Liver (tissue), 9 donors: Measurements from ENCODE around the gene ARHGAP21. TPM values are rescaled to one million over a fixed set of nuclear protein-coding genes. Genes with fewer than 3 reads are reported as not detected.

ENCODE experiments used
- DNase-seq: peaks from one replicate; pipeline ENCODE4 v3.0.0-alpha.2; 2017; ENCODE audit warnings: low spot score
- H3K27ac ChIP-seq, 2 donors: one replicate each; pipeline ENCODE4 v1.7.0; 2013; ENCODE audit warnings: inconsistent platforms in 2 of 2, low read length in 2 of 2, control low read depth in 1 of 2, low read depth in 1 of 2, mild to moderate bottlenecking in 1 of 2
- H3K27me3 ChIP-seq, 4 donors: one replicate each; pipeline versions ENCODE4 v1.6.1 to v1.7.0; 2013; ENCODE audit warnings: low read length in 3 of 4, inconsistent platforms in 1 of 4, mild to moderate bottlenecking in 1 of 4, moderate library complexity in 1 of 4; ENCODE audit not compliant: control insufficient read depth in 4 of 4, insufficient read depth in 4 of 4
- H3K36me3 ChIP-seq, 4 donors: one replicate each; pipeline versions ENCODE4 v1.6.1 to v1.7.0; 2013; ENCODE audit warnings: low read length in 3 of 4, mild to moderate bottlenecking in 3 of 4, low read depth in 1 of 4, moderate library complexity in 1 of 4; ENCODE audit not compliant: control insufficient read depth in 4 of 4, insufficient read depth in 3 of 4
- H3K4me1 ChIP-seq, 4 donors: one replicate each; pipeline versions ENCODE4 v1.6.1 to v1.7.0; 2013; ENCODE audit warnings: low read length in 3 of 4, mild to moderate bottlenecking in 3 of 4, moderate library complexity in 1 of 4; ENCODE audit not compliant: control insufficient read depth in 4 of 4, insufficient read depth in 4 of 4
- H3K4me3 ChIP-seq, 3 donors: one replicate each; pipeline versions ENCODE4 v1.6.1 to v1.7.0; 2013; ENCODE audit warnings: low read length in 3 of 3, control low read depth in 1 of 3, low read depth in 1 of 3, mild to moderate bottlenecking in 1 of 3
- H3K9ac ChIP-seq, 2 donors: one replicate each; pipeline ENCODE4 v1.7.0; 2013; ENCODE audit warnings: low read length in 2 of 2, mild to moderate bottlenecking in 2 of 2, moderate library complexity in 2 of 2, control low read depth in 1 of 2, low read depth in 1 of 2
- H3K9me3 ChIP-seq, 4 donors: one replicate each; pipeline versions ENCODE4 v1.6.1 to v1.7.0; 2013; ENCODE audit warnings: low read length in 3 of 4; ENCODE audit not compliant: control insufficient read depth in 4 of 4
- EGR1 ChIP-seq, 2 donors: IDR thresholded peaks; 2 replicates each; pipeline ENCODE4 v1.6.1; 2016 to 2018; ENCODE audit warnings: antibody characterized with exemption in 2 of 2, low read depth in 2 of 2
- FOXA1 ChIP-seq: IDR thresholded peaks from 2 replicates; pipeline ENCODE4 v1.6.1; 2016; ENCODE audit warnings: antibody characterized with exemption
- FOXA2 ChIP-seq: IDR thresholded peaks from 2 replicates; pipeline ENCODE4 v1.6.1; 2016; ENCODE audit warnings: antibody characterized with exemption
- GABPA ChIP-seq, 2 donors: IDR thresholded peaks in 1 of 2; conservative IDR thresholded peaks in 1 of 2; 2 replicates each; pipeline ENCODE4 v1.6.1; 2016; ENCODE audit warnings: antibody characterized with exemption in 2 of 2, mild to moderate bottlenecking in 1 of 2, moderate library complexity in 1 of 2
- HNF4A ChIP-seq, 2 donors: conservative IDR thresholded peaks; 2 replicates each; pipeline ENCODE4 v1.6.1; 2016; ENCODE audit warnings: antibody characterized with exemption in 2 of 2, mild to moderate bottlenecking in 2 of 2
- HNF4G ChIP-seq: IDR thresholded peaks from 2 replicates; pipeline ENCODE4 v1.6.1; 2016; ENCODE audit warnings: antibody characterized with exemption
- MAX ChIP-seq: IDR thresholded peaks from 2 replicates; pipeline ENCODE4 v1.6.1; 2016; ENCODE audit warnings: antibody characterized with exemption
- NR2F2 ChIP-seq: IDR thresholded peaks from 2 replicates; pipeline ENCODE4 v1.6.1; 2016; ENCODE audit warnings: antibody characterized with exemption
- RAD21 ChIP-seq, 2 donors: IDR thresholded peaks; 2 replicates each; pipeline ENCODE4 v1.6.1; 2016; ENCODE audit warnings: antibody characterized with exemption in 2 of 2, mild to moderate bottlenecking in 2 of 2
- REST ChIP-seq: IDR thresholded peaks from 2 replicates; pipeline ENCODE4 v1.6.1; 2016; ENCODE audit warnings: antibody characterized with exemption, mild to moderate bottlenecking
- RXRA ChIP-seq, 2 donors: IDR thresholded peaks; 2 replicates each; pipeline ENCODE4 v1.6.1; 2017 to 2018; ENCODE audit warnings: antibody characterized with exemption in 2 of 2, mild to moderate bottlenecking in 1 of 2
- SP1 ChIP-seq: IDR thresholded peaks from 2 replicates; pipeline ENCODE4 v1.6.1; 2018; ENCODE audit warnings: antibody characterized with exemption, mild to moderate bottlenecking
- TAF1 ChIP-seq: conservative IDR thresholded peaks from 2 replicates; pipeline ENCODE4 v1.6.1; 2016; ENCODE audit warnings: antibody characterized with exemption, mild to moderate bottlenecking
- WGBS: extraction: QIAGEN DNeasy Blood & Tissue Kit; methylation state at CpG from one replicate; pipeline ENCODE4 v1.1.7; 2013; 5-methylcytosine and 5-hydroxymethylcytosine counted together
- polyA plus RNA-seq, 2 donors: library from polyadenylated mRNA; stranded (reverse) in 1 of 2; unstranded in 1 of 2; fragments of 200-250 nt in 1 of 2; fragments of >200 nt in 1 of 2; fragmentation: Nextera tagmentation in 1 of 2; extraction: Ambion mirVana in 1 of 2; gene quantifications; one replicate each; pipeline versions ENCODE4 v1.2.1 to v1.2.3, GENCODE V29; 2013 to 2015
- total RNA-seq, 2 donors: library from RNA; depleted of rRNA; stranded (reverse); fragments of >200 nt; gene quantifications; one replicate each; pipeline ENCODE4 v1.2.3, GENCODE V29; 2014
- TF ChIP-seq, protein P1 (sequence below): fragments of 150-350 bp; IDR thresholded peaks from 2 replicates; pipeline ENCODE4 v1.5.1; 2017; ENCODE audit warnings: improper control_type of control experiment, low read depth, low read length; ENCODE audit not compliant: missing input control
- TF ChIP-seq, protein P2 (sequence below): IDR thresholded peaks from 2 replicates; pipeline ENCODE4 v1.6.1; 2016; ENCODE audit warnings: antibody characterized with exemption
- TF ChIP-seq, protein P3 (sequence below): IDR thresholded peaks from 2 replicates; pipeline ENCODE4 v1.6.1; 2016; ENCODE audit warnings: antibody characterized with exemption
- donor health status: healthy.
- donor health status: healthy.
- donor health status: healthy.
- donor health status: healthy.
- donor health status: healthy.

ARHGAP21 gene
- total and polyA plus RNA-seq, 4 donors, result 7.8 to 30.6 (median 15.7) TPM

DNA sequence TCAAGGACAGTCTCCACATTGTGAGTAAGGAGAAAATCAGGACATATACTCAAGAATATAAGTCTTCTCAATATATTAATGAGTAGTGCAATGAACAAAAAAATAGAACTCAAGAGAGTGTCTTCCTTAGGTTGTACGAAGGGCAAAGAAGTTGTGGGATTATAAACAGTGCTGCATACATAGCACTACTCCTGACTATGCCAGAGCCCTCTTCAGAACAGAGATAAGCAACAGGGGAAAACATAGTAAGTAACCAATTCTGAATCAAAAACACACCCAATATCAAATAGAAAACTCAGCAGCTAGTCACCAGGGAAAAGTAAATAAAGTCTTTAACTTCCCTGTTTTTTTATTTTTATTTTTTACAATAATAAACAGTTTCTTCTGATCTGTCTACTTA lies 10.6 kb downstream of the ARHGAP21 start:
- Histone ChIP-seq H3K36me3 (no peaks in the 10 kb centered on the region), H3K9me3 (no peaks in the 10 kb centered on the region), H3K4me3 (no peak overlapping the region), H3K9ac (no peak overlapping the region), H3K27me3 (no peaks in the 10 kb centered on the region), H3K4me1 (peaks cover 0 to 5% (median 4%) of the 10 kb centered on the region in 4 donors), H3K27ac (no peak overlapping the region)
- 92% methylated on average over 1 of the region's 1 CpG for WGBS
- no peak for TF ChIP-seq FOXA1
- no peak for TF ChIP-seq TAF1
- TF ChIP-seq, protein P1, sequence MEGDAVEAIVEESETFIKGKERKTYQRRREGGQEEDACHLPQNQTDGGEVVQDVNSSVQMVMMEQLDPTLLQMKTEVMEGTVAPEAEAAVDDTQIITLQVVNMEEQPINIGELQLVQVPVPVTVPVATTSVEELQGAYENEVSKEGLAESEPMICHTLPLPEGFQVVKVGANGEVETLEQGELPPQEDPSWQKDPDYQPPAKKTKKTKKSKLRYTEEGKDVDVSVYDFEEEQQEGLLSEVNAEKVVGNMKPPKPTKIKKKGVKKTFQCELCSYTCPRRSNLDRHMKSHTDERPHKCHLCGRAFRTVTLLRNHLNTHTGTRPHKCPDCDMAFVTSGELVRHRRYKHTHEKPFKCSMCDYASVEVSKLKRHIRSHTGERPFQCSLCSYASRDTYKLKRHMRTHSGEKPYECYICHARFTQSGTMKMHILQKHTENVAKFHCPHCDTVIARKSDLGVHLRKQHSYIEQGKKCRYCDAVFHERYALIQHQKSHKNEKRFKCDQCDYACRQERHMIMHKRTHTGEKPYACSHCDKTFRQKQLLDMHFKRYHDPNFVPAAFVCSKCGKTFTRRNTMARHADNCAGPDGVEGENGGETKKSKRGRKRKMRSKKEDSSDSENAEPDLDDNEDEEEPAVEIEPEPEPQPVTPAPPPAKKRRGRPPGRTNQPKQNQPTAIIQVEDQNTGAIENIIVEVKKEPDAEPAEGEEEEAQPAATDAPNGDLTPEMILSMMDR, result no peak
- TF ChIP-seq HNF4A (conservative IDR thresholded peaks at IDR 0.05), result no peak
- TF ChIP-seq FOXA2, result no peak
- no peak for TF ChIP-seq HNF4G
- no peak for TF ChIP-seq NR2F2
- TF ChIP-seq, protein P2, sequence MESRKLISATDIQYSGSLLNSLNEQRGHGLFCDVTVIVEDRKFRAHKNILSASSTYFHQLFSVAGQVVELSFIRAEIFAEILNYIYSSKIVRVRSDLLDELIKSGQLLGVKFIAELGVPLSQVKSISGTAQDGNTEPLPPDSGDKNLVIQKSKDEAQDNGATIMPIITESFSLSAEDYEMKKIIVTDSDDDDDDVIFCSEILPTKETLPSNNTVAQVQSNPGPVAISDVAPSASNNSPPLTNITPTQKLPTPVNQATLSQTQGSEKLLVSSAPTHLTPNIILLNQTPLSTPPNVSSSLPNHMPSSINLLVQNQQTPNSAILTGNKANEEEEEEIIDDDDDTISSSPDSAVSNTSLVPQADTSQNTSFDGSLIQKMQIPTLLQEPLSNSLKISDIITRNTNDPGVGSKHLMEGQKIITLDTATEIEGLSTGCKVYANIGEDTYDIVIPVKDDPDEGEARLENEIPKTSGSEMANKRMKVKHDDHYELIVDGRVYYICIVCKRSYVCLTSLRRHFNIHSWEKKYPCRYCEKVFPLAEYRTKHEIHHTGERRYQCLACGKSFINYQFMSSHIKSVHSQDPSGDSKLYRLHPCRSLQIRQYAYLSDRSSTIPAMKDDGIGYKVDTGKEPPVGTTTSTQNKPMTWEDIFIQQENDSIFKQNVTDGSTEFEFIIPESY, result no peak
- no peak for TF ChIP-seq GABPA (IDR thresholded peaks at IDR 0.05 in 1 of 2, conservative IDR thresholded peaks at IDR 0.05 in 1 of 2)
- no peak for TF ChIP-seq RAD21 (IDR thresholded peaks at IDR 0.05)
- no peak for TF ChIP-seq MAX
- TF ChIP-seq REST, result no peak
- TF ChIP-seq EGR1 (IDR thresholded peaks at IDR 0.05; ENCODE audit: low read depth in 2 of 2), result no peak
- no peak for DNase-seq

GRCh38 chr10:24711465-24711864 lies 12.2 kb downstream of the ARHGAP21 start:
- no peaks in the 10 kb centered on the region for H3K27me3 ChIP-seq
- H3K27ac ChIP-seq, result no peak overlapping the region
- WGBS, result 82% methylated on average over 2 of the region's 2 CpGs
- no peak for TF ChIP-seq FOXA1
- no peak for TF ChIP-seq RXRA (IDR thresholded peaks at IDR 0.05)
- TF ChIP-seq GABPA (IDR thresholded peaks at IDR 0.05 in 1 of 2, conservative IDR thresholded peaks at IDR 0.05 in 1 of 2), result no peak
- no peak for TF ChIP-seq HNF4A (conservative IDR thresholded peaks at IDR 0.05)
- TF ChIP-seq FOXA2, result no peak
- TF ChIP-seq, protein P3, sequence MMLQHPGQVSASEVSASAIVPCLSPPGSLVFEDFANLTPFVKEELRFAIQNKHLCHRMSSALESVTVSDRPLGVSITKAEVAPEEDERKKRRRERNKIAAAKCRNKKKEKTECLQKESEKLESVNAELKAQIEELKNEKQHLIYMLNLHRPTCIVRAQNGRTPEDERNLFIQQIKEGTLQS, result no peak
- TF ChIP-seq, protein P1, result no peak
- no peak for TF ChIP-seq SP1
- no peaks in the 10 kb centered on the region for H3K36me3 ChIP-seq
- H3K9ac ChIP-seq, result no peak overlapping the region
- no peaks in the 10 kb centered on the region for H3K9me3 ChIP-seq
- H3K4me1 ChIP-seq, result peaks cover 3 to 20% (median 10%) of the 10 kb centered on the region in 4 donors
- DNase-seq, result no peak
- no peak overlapping the region for H3K4me3 ChIP-seq
